Left hindlimb (tissue), 1 donor: ENCODE results near the gene LPXN.
A peak's percentile ranks its signal among the peaks of the same experiment; 100 is the strongest.
"Not testable (repeated sequence)": the region's sequence is repeated elsewhere in the genome, so short reads cannot be mapped to it uniquely, and the experiment has no call there.

Source experiments
- DNase-seq: peaks from one replicate; pipeline ENCODE4 v3.0.0-alpha.2; 2018

The LPXN gene

GRCh38 chr11:58578635-58579191, 3.1 kb upstream of the LPXN start, which contains the start of gene ZFP91:
TSS of gene ZFP91 (plus strand) at chr11:58579063. CDS start at chr11:58579282, 219 bp downstream.
- DNase-seq = peak; percentile 99

DNA sequence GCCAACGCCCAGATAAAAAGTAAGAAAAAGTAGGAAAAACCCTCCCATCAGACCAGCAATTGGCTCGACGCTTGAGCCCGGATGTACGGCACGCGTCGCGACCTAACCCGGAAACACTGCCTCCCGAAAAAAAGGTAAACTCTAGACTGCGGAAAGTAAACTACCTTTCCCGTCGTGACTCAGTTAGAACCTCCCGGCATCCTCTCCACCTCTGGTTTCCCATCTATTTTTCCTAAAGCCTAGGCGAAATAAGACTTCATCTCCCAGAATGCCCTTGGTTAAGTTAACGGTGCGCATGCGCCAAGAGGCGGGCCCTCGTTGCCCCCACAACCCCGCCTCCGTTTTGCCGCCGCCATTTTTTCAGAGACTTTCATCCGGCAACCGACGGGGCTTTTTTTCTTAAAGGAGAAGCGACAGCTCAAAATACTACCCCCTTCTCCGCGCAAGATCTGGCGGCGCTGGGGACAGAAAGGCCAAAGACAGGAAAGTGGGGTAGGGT, 2.5 kb upstream of the LPXN start:
- peak; percentile 97 for DNase-seq

- no peak for DNase-seq
Observed at GRCh38 chr11:58577555-58578135, 2.0 kb upstream of the LPXN start.

- DNase-seq = peak; percentile 37
Observed at GRCh38 chr11:58576887-58577471, 1.3 kb upstream of the LPXN start.

- DNase-seq = no peak
Observed at GRCh38 chr11:58574881-58575280, 775 bp downstream of the LPXN start.

- DNase-seq = no peak
Observed at GRCh38 chr11:58573451-58574104, 2.1 kb downstream of the LPXN start.

DNA sequence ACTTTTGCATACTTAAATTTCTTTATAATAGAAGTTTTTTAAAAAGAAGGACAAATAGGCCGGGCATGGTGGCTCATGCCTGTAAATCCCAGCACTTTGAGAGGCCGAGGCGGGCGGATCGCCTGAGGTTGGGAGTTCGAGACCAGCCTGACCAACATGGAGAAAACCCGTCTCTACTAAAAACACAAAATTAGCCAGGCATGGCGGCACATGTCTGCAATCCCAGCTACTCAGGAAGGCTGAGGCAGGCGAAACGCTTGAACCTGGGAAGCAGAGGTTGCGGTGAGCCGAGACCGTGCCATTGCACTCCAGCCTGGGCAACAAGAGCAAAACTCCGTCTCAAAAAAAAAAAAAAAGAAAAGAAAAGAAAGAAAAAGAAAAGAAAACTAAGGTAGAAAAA, 2.8 kb downstream of the LPXN start:
- DNase-seq = not testable (repeated sequence)

DNA sequence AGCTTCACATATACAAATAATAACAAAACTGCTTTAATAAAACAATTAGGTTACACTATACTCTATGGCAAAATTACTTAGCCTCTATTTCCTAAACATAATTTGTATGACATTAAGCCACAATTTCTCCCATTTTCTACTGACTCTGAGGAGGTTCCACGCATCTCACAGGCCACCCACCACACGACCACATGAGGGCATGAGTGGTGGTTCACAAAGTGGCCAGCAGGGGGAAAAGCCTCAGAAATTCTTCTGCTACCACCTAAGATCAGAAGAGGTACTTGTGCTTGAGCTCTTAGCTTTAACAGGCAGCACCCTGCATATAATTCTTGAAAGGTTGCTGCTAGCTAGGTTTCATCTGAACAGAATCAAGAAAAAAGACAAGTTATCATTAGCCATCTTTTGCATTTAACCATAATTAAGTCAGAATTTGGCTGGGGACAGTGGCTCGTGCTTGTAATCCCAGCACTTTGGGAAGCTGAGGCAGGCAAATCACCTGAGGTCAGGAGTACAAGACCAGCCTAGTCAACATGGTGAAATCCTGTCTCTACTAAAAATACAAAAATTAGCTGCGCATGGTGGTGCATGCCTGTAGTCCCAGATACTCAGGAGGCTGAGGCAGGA, 7.7 kb downstream of the LPXN start:
- DNase-seq = no peak

DNA sequence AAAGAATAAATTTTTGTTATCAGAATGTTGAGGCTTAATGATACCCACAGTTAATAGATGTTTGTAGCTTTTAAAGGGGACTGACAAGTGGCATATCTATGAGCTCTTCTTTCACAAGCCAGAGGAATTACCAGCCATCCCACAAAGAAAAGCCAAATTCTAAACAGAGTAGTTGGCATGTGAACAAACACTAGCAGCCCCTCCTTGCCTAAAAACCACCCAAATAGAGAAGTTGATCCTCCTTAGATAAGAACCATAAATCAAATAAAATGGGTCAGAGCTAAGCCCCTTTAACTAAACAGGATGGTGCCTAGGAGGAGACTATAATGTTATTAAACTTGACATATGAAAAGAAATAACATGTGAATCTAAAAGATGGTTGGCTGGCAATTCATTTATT, 11.4 kb downstream of the LPXN start:
- DNase-seq = no peak

DNA sequence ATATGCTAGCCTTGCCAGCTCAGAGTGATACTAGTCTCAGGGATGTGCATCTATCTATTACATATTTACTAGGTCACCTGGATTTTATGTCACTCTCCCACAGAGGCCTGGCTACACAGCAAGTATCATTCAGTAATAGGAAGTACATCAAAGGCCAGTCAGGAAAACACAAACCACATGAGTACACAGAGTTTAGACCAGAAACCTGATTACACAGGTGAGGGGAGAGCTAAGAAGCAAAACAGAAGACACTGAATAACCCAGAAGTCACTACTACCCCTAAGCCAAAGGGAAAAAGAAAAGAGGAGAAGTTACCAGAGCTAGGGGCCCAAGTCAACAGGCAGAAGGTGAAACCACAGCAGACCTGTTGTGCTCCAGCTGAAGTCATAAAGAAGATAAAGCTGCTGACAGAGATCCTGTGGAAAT, 13.3 kb downstream of the LPXN start:
- DNase-seq = no peak

- DNase-seq = no peak
Observed at GRCh38 chr11:58561394-58562098, 14.1 kb downstream of the LPXN start.

DNA sequence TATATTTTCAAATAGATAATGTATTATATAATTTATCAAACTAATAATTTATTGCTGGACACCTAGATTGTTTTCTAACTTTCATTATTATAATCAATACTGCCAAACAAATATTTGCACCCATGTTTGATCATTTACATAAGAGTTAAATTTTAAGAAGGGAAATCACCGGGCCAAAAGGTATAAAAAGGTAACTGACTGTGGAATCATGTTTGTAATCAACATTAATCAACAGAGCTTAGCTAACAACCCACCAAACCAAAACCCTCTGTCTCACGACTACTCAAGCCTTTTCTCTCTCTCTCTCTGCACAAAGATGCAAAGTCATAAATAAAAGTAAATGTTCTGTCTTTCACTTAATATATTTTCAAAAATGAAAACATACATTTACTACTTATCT, 14.8 kb downstream of the LPXN start:
- DNase-seq = no peak

DNA sequence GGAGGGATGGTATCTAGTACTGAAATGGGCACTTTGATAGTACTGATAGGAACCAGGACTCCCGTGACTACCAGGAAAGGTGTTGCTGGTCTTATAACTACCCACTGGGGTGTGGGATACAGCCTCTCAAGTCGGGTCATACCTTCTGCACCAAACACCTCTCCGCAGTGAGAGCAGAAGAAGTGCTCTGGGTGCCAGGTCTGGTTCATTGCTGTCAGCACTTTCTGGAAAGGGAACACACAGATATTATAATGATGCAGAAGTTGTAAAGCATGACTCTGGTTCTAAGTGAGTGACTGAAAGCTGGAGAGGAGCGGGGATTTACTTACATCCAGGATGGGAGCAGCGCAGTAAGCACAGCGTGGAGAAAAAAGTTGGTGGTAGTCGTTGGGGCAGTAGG, 26.0 kb downstream of the LPXN start:
- no peak for DNase-seq

- DNase-seq = no peak
Observed at GRCh38 chr11:58546841-58547240, 28.8 kb downstream of the LPXN start.

- DNase-seq = no peak
Observed at GRCh38 chr11:58531865-58532341, 43.8 kb downstream of the LPXN start.

- DNase-seq = no peak
Observed at GRCh38 chr11:58530236-58530635, 45.4 kb downstream of the LPXN start.

DNA sequence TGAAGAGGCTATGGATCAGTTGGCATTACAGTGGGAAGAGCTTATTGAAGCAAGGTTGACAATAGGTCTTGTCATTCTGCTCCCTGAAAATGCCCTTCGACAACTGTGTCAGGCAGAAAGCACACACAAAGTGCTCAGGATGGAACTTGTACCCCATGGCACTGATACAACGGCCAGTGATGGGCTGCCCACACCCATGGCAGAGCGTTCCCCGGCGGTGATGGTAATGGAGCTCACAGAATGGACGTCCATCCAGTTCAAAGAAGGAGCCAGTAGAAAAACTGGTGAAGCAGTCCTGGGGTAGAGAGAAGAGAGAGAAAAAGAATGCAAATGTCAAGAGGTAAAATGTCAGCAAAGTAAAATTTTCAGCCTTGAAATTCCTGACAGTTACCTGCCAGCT, 48.2 kb downstream of the LPXN start:
- DNase-seq = no peak

DNA sequence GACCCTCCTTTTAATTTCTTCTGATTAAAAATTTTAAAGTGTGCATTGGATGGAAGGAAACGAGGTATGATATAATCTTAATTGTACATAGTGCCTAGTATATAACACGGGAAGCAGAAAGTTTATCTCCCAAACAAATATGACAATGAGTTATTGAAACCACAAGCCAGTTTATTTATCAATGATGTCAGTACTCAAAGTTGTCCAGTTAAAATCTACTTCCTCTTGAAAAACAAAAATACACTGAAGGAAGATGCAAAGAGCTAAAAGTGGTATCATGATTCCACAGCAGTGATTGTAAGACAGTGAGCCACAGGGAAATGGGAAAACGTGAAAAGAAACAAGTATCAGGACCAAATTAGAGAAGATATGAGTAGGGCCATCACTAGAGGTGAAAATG, 48.9 kb downstream of the LPXN start:
- no peak for DNase-seq

DNA sequence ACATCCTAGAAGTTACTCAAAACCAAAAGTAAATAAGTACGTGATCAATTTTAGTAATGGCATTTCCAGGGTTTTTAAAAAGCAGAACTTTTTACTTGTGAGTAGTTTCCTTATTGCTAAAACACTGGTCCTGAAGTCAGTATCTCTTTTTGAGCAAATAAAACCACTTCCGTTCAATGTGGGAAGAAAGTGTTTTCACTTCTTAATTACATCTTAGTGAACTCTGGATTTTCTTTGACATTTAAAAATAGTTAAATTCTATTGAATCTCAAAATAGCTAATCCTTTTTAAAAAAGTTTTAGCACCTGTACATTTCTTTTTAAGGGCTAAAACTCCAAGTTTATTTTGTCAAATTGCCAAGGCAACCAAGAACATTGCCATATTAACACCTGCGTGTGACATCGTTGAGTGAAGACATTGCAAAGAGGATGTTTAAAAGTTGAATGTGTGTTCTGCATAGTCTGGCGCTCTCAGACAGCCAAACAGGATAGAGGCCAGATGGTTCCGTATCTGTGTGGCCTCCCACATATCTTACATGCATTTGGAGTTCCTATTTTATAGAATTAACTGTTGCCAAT, 50.5 kb downstream of the LPXN start:
- no peak for DNase-seq

DNA sequence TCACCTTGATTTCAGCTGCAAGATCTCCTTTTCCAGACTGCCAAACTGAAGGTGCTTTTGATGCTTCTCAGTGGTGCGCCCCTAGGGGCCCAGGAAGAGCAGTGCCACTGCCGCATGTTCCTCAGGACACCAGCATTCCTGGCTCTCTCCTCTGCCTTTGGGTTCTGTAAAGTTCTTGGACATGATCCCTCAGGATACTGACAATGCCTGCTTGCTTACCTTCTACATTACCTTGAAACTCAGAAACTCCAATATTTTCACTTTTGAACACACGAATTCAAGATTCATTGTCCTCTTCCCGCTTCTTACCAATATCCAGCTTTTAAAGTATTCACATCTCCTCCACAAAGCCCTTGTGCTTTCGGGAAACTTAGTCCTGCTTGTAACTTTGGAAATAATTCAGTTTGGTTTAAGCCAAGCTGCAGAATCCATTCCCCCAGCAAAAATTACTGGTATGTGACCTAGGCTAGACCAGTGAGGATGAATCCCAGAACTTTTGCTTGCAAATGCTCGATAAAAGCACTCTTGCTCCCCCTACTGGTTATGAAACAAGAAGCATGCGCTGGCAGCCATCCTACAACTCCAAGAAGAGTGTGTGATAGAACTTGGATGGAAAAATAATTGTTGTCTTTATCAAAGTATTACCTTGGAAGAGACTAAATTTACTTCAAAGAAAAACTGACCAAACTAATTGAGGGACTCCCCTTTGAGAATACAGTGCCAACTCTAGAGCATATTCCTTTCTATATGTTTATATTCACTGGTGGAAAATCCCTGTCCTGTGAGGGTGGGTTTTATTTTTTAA, 51.2 kb downstream of the LPXN start:
- peak; percentile 58 for DNase-seq

- peak; percentile 36 for DNase-seq
Observed at GRCh38 chr11:58513747-58514367, 61.8 kb downstream of the LPXN start.
